AG08396 (cell line): ENCODE measurements around the gene CA10.

ENCODE experiments used
- DNase-seq: peaks from one replicate; pipeline ENCODE4 v3.0.0; 2012; ENCODE audit warnings: low spot score, mixed read lengths

Gene CA10

DNA sequence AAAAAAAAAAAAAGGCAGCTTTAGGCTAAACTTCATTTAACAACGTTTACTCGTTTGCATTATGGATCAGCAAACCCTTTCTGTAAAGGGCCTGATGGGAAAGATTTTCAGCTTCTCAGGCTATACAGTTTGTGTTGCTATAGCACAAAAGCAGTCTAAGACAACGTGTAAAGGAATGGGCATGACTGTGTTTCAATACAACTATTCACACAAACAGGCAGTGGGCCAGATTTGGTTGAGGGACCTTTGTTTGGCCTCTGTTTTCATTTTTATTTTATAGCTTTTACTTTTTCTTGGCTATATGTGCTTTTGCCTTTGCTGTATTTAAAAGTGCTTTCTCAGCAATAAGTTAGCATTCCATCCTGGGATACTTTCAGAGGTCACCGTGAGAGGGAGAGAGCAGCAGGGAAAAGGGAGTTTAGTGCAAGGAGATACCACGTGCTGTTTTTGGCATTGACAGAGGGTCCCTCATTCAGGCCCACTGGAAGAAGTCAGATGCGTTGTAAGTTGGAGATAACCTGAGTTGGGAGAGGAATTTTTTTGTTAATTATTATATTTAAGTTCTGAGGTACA is 562.6 kb downstream of the CA10 start:
- no peak for DNase-seq

DNA sequence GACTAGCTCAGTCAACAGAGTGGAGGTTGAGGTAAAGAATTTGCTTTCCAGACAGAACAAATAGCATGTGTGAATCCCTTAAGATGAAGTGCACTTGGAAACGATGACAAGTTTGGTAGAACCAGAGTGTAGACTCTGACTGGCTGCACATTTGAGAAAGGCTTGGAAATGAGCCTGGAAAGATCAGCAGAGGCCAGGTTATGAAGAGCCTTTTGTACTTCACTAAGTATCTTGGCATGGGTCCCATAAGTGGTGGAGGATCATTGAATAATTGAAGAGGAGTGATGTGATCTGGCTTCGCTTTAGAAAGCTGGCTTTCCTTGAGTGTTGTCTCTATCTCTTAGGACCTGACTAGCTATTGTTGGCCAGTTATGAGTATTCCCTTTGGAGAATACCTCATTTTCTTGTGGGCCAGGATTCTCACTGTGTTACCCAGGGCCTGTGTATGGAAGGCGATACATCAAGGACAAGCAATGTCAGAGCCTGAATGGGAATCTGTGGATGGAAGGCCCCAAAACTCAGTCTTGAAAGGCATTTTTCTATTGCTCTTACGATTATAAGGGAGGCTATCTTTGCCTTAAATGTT is 568.4 kb downstream of the CA10 start:
- no peak for DNase-seq

DNA sequence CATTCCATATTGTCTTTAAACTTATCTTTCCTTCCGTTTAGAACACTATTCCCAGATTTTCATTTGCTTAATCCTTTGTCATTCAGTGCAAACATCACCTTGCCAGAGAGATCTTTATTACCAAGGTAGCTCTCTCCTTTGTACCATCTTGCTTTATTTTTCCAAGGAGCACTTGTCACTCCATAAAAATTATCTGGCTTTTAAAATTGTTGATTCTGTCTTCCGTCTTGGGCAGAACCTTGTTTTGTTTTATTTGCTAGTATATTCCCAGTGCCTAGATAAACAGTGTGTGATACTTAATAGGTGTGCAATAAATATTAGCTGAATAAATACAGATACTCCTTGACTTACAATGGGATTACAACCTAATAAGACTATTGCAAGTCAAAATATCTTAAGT is 570.5 kb downstream of the CA10 start:
- DNase-seq = no peak

DNA sequence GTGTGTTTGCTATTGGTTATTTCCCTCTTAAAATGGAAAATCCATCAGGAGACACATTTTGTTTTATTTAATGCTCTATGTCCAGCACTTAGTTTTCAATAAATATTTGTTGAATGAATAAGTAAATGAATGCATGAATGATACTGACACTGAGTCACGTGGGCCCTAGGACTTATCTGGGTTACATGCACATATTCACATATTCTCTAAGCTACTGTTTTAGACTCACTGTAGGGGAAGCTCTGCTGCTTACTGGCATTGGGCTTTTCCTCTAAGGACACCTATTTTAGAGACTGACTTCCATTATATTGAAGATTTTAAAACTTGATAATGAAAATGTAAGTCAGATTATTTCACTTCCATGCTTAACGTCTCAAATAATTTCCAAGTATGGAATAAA is 571.0 kb downstream of the CA10 start:
- DNase-seq = no peak

DNA sequence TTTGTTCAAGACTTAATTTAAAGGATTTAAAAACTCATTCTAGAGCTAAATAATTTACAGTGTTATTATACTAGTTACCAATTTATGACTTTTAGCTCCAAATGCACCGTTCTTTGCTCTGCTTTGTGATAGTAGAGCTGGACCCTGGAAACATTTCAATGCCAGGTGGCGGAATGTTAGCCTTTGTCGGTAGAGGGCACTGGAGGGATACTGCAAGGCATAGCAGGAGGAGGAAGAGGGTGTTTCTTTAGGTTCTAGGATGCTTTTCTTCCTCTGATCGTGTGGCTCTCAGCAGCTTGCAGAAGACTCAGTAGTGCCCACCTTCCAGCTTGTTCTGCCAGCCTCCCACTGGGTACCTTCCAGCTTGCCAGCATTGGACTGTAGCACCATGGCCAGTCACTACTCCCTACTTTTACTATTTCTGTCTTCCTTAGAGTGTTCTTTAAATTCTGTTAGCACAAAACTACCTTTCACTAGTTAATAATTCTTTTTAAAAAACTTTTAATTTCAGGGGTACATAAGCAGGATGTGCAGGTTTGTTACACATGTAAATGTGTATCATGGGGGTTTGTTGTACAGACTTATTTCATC is 572.9 kb downstream of the CA10 start:
- no peak for DNase-seq

DNA sequence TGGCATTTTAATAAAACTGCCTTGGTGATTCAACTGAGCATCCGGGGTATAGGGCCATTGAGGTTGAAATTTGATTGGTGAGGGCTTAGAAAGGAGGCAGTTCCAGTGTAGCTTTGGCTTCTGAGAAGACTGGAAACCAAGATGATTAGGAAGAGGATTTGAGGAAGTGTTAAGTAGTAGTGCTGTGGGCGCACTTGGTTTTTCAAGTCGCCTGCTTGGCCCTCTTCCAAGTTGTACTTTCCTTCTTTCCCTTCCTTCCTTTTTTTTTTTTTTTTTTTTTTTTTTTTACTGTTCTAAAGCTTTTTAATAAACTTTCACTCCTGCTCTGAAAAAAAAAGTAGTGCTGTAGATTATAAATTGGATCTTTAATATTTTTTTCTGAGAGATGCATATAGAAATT is 577.6 kb downstream of the CA10 start:
- DNase-seq = no peak
